ENCODE measurements around the gene PDE8B.

The PDE8B gene

DNA sequence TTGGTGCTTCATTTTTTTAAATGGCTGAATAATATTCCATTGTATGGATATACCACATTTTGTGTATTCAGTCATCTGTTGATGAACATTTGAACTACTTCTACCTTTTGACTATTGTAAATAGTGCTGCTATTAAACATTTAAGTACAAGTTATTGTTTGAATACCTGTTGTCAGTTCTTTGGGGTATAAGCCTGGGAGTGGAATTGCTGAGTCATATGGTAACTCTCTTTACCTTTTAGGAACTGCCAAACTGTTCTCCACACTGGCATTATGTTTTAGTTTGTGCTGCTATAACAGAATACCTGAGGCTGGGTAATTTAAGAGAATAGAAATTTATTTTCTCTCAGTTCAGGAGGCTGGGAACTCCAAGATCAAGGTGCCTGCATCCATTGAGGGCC, 15.7 kb upstream of the PDE8B start:
- H4K20me1 ChIP-seq (ENCODE audit: insufficient read depth, low read length) = no peaks in the 10 kb centered on the region
- no peaks in the 10 kb centered on the region for H3K9me2 ChIP-seq (replicated peaks; ENCODE audit: insufficient read depth, low read length)
- H3F3A ChIP-seq (ENCODE audit: insufficient read depth, low read length) = no peaks in the 10 kb centered on the region
- DNase-seq = no peak
- H3K4me3 ChIP-seq (ENCODE audit: low read length) = no peak overlapping the region
- no peaks in the 10 kb centered on the region for H3K27me3 ChIP-seq (replicated peaks; ENCODE audit: insufficient read depth, low read length)
- H2AFZ ChIP-seq (ENCODE audit: low read length) = no peak overlapping the region
- H3K27ac ChIP-seq (ENCODE audit: low read length) = no peak overlapping the region
- H3K4me2 ChIP-seq (ENCODE audit: low read depth, low read length) = no peak overlapping the region
- no peaks in the 10 kb centered on the region for H3K4me1 ChIP-seq (ENCODE audit: low read length)
- no peaks in the 10 kb centered on the region for H3K9me3 ChIP-seq (replicated peaks; ENCODE audit: insufficient read depth, low read length)
- TF ChIP-seq EZH2phosphoT487 (IDR thresholded peaks at IDR 0.05; ENCODE audit: low read length) (no peak), EZH2 (optimal IDR thresholded peaks at IDR 0.05; ENCODE audit: low read depth, low read length) (no peak)
- TF ChIP-seq, protein P1, sequence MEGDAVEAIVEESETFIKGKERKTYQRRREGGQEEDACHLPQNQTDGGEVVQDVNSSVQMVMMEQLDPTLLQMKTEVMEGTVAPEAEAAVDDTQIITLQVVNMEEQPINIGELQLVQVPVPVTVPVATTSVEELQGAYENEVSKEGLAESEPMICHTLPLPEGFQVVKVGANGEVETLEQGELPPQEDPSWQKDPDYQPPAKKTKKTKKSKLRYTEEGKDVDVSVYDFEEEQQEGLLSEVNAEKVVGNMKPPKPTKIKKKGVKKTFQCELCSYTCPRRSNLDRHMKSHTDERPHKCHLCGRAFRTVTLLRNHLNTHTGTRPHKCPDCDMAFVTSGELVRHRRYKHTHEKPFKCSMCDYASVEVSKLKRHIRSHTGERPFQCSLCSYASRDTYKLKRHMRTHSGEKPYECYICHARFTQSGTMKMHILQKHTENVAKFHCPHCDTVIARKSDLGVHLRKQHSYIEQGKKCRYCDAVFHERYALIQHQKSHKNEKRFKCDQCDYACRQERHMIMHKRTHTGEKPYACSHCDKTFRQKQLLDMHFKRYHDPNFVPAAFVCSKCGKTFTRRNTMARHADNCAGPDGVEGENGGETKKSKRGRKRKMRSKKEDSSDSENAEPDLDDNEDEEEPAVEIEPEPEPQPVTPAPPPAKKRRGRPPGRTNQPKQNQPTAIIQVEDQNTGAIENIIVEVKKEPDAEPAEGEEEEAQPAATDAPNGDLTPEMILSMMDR (IDR thresholded peaks at IDR 0.05; ENCODE audit: low read length) = no peak
- no peak overlapping the region for H3K9ac ChIP-seq (ENCODE audit: low read length)
- no peaks in the 10 kb centered on the region for H3K36me3 ChIP-seq (replicated peaks; ENCODE audit: insufficient read depth, low read length)
- no peaks in the 10 kb centered on the region for H3K79me2 ChIP-seq (ENCODE audit: low read length)

DNA sequence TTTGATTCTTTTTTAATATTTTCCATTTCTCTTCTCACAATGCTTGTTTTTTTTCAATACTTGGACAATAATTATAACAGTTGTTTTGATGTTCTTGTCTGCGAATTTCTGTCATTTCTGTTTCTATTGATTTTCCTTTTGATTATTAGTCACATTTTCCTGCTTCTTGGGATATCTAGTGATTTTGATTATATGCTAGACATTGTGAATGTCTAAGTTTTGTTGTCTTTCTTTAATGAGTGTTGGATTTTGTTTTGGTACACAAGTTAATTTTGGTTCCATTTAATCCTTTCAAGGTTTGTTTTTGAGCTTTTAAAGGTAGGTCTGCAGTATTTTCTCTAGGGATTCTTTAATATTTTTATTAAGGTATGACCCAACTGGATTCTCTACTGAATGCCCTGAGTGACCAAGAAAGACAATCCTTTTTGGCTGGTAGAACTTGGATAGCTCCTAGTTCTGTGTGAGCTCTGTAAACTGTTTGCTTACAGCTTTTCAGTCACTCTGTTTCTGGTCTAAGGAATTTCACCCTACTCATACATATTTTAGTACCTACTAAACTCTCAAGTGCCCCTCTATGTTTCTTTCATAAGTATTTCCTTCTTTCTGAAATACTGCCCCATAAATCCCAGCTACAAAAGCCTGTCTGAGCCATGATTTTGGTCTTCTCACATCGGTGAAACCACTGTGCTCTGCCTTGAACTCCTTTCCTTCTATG, 12.5 kb upstream of the PDE8B start:
- Histone ChIP-seq H2AFZ (ENCODE audit: low read length) (no peak overlapping the region), H3K27ac (ENCODE audit: low read length) (no peak overlapping the region), H3K4me2 (ENCODE audit: low read depth, low read length) (no peak overlapping the region), H3K9ac (ENCODE audit: low read length) (no peak overlapping the region), H3K36me3 (replicated peaks; ENCODE audit: insufficient read depth, low read length) (no peaks in the 10 kb centered on the region), H3K27me3 (replicated peaks; ENCODE audit: insufficient read depth, low read length) (no peaks in the 10 kb centered on the region), H3K4me3 (ENCODE audit: low read length) (no peak overlapping the region), H3K9me2 (replicated peaks; ENCODE audit: insufficient read depth, low read length) (no peaks in the 10 kb centered on the region), H4K20me1 (ENCODE audit: insufficient read depth, low read length) (no peaks in the 10 kb centered on the region), H3F3A (ENCODE audit: insufficient read depth, low read length) (no peaks in the 10 kb centered on the region), H3K79me2 (ENCODE audit: low read length) (no peaks in the 10 kb centered on the region), H3K4me1 (ENCODE audit: low read length) (no peaks in the 10 kb centered on the region), H3K9me3 (replicated peaks; ENCODE audit: insufficient read depth, low read length) (no peaks in the 10 kb centered on the region)
- TF ChIP-seq EZH2phosphoT487 (IDR thresholded peaks at IDR 0.05; ENCODE audit: low read length) (no peak), EZH2 (optimal IDR thresholded peaks at IDR 0.05; ENCODE audit: low read depth, low read length) (no peak)
- TF ChIP-seq, protein P1 (IDR thresholded peaks at IDR 0.05; ENCODE audit: low read length) = no peak
- DNase-seq = no peak

DNA sequence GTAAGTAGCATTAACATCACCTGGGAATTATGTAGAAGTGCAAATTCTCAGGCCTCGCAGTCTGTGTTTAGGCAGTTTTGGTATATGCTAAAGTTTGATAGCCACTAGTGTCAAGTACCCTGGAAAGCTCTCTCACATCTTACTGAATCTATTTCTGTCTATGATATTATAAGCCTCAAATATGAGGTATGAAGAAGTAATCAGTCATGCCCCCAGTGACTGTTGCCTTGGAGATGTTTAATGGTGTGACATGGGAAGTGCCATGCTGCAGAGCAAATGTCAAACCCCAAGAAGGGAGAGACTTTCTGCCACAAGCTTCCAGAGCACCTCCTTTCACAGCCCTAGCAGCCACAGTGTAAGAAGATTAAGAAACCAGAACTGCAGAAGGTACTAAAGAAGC, 9.8 kb upstream of the PDE8B start:
- TF ChIP-seq EZH2 (optimal IDR thresholded peaks at IDR 0.05; ENCODE audit: low read depth, low read length) = no peak
- TF ChIP-seq EZH2phosphoT487 (IDR thresholded peaks at IDR 0.05; ENCODE audit: low read length) = no peak
- TF ChIP-seq, protein P1 (IDR thresholded peaks at IDR 0.05; ENCODE audit: low read length) = no peak
- no peaks in the 10 kb centered on the region for H3K79me2 ChIP-seq (ENCODE audit: low read length)

More for the DNA sequence above, 9.8 kb upstream of the PDE8B start:
- no peaks in the 10 kb centered on the region for H3K36me3 ChIP-seq (replicated peaks; ENCODE audit: insufficient read depth, low read length)
- H2AFZ ChIP-seq (ENCODE audit: low read length) = no peak overlapping the region
- no peak overlapping the region for H3K4me3 ChIP-seq (ENCODE audit: low read length)
- H3K9ac ChIP-seq (ENCODE audit: low read length) = no peak overlapping the region
- H3K27me3 ChIP-seq (replicated peaks; ENCODE audit: insufficient read depth, low read length) = no peaks in the 10 kb centered on the region
- no peaks in the 10 kb centered on the region for H4K20me1 ChIP-seq (ENCODE audit: insufficient read depth, low read length)
- H3K9me3 ChIP-seq (replicated peaks; ENCODE audit: insufficient read depth, low read length) = no peaks in the 10 kb centered on the region
- no peaks in the 10 kb centered on the region for H3F3A ChIP-seq (ENCODE audit: insufficient read depth, low read length)
- H3K4me2 ChIP-seq (ENCODE audit: low read depth, low read length) = no peak overlapping the region
- no peak overlapping the region for H3K27ac ChIP-seq (ENCODE audit: low read length)
- DNase-seq = no peak
- H3K4me1 ChIP-seq (ENCODE audit: low read length) = no peaks in the 10 kb centered on the region
- no peaks in the 10 kb centered on the region for H3K9me2 ChIP-seq (replicated peaks; ENCODE audit: insufficient read depth, low read length)

Measured in MM.1S (cell line).